IMR-90 (cell line): ENCODE data around the gene DKK3. TPM values are rescaled to one million over a fixed set of nuclear protein-coding genes. Genes with fewer than 3 reads are reported as not detected.

Source experiments
- ATAC-seq: fragments of 200-7000 bp; cut with Tn5 transposase; 2 replicates; pipeline ENCODE4 v1.9.1; 2020; ENCODE audit warnings: low read depth, mild to moderate bottlenecking, moderate library complexity
- BruUV-seq: library from RNA; stranded (reverse); fragments of 400-500 nt; replicated peaks from 2 replicates; lab custom pipeline; 2021; lab: Mats Ljungman, UMichigan
- CTCF ChIA-PET: fragments of 300-600 bp; formaldehyde crosslinking; extraction: SDS; loops from one replicate; lab custom pipeline; 2021; ENCODE audit warnings: antibody characterized with exemption; lab: Yijun Ruan, JAX
- POLR2A ChIA-PET: fragments of 300-600 bp; sonication (Branson Sonifier 250); formaldehyde crosslinking; loops from one replicate; lab custom pipeline; 2022; ENCODE audit warnings: antibody characterized with exemption; ENCODE audit not compliant: unreplicated experiment; lab: Charles Lee
- DNase-seq: peaks from one replicate; pipeline ENCODE4 v3.0.0; 2013
- H2AFZ ChIP-seq: replicated peaks from 2 replicates; pipeline ENCODE3; 2013; ENCODE audit warnings: low read length, mild to moderate bottlenecking; ENCODE audit not compliant: poor library complexity
- H2AK5ac ChIP-seq: 2 replicates; pipeline ENCODE4 v1.6.1; 2013; ENCODE audit warnings: low read depth, low read length, inconsistent platforms
- H2AK9ac ChIP-seq: replicated peaks from 2 replicates; pipeline ENCODE3; 2013; ENCODE audit warnings: mild to moderate bottlenecking, low read depth, low read length, moderate library complexity; ENCODE audit not compliant: poor library complexity
- H2BK120ac ChIP-seq: 2 replicates; pipeline ENCODE4 v1.6.1; 2013; ENCODE audit warnings: low read depth, low read length, inconsistent platforms
- H2BK15ac ChIP-seq: 3 replicates; pipeline ENCODE4 v1.6.1; 2013; ENCODE audit warnings: low read depth, low read length, inconsistent platforms
- H2BK20ac ChIP-seq: 2 replicates; pipeline ENCODE4 v1.6.1; 2013; ENCODE audit warnings: low read depth, mild to moderate bottlenecking, inconsistent platforms, low read length, moderate library complexity
- H2BK5ac ChIP-seq: 2 replicates; pipeline ENCODE4 v1.6.1; 2013; ENCODE audit warnings: mild to moderate bottlenecking, low read depth, low read length, inconsistent platforms; ENCODE audit not compliant: poor library complexity, severe bottlenecking
- H3K14ac ChIP-seq: replicated peaks from 2 replicates; pipeline ENCODE4 v1.6.1; 2013; ENCODE audit warnings: low read depth, low read length, inconsistent platforms
- H3K18ac ChIP-seq: 2 replicates; pipeline ENCODE4 v1.6.1; 2013; ENCODE audit warnings: low read depth, low read length, control low read depth
- H3K23ac ChIP-seq: 2 replicates; pipeline ENCODE4 v1.6.1; 2013; ENCODE audit warnings: low read depth, low read length, inconsistent platforms
- H3K27ac ChIP-seq: 2 replicates; pipeline ENCODE4 v1.5.1; 2013; ENCODE audit warnings: mild to moderate bottlenecking, control low read depth, low read length; ENCODE audit not compliant: insufficient read depth
- H3K27me3 ChIP-seq: 2 replicates; pipeline ENCODE4 v1.6.1; 2013; ENCODE audit warnings: low read length; ENCODE audit not compliant: control insufficient read depth, insufficient read depth
- H3K36me3 ChIP-seq: 2 replicates; pipeline ENCODE4 v1.6.1; 2013; ENCODE audit warnings: low read length, mixed read lengths; ENCODE audit not compliant: control insufficient read depth, insufficient read depth
- H3K4ac ChIP-seq: 2 replicates; pipeline ENCODE4 v1.6.1; 2013; ENCODE audit warnings: low read depth, low read length, inconsistent platforms
- H3K4me1 ChIP-seq: 2 replicates; pipeline ENCODE4 v1.6.1; 2013; ENCODE audit warnings: low read length, mixed read lengths; ENCODE audit not compliant: control insufficient read depth, insufficient read depth
- H3K4me2 ChIP-seq: 2 replicates; pipeline ENCODE4 v1.6.1; 2013; ENCODE audit warnings: low read depth, mild to moderate bottlenecking, control low read depth, low read length, moderate library complexity
- H3K4me3 ChIP-seq: 2 replicates; pipeline ENCODE4 v1.5.1; 2013; ENCODE audit warnings: low read depth, mild to moderate bottlenecking, control low read depth, low read length, moderate library complexity; ENCODE audit not compliant: insufficient read depth
- H3K56ac ChIP-seq: 2 replicates; pipeline ENCODE4 v1.6.1; 2013; ENCODE audit warnings: low read length, inconsistent platforms; ENCODE audit not compliant: insufficient read depth; ENCODE audit errors: extremely low read depth
- H3K79me1 ChIP-seq, 2 experiments: 2 replicates each; pipeline ENCODE4 v1.6.1; 2013; ENCODE audit warnings: low read length in 2 of 2, inconsistent platforms in 1 of 2, low read depth in 1 of 2
- H3K9ac ChIP-seq: 2 replicates; pipeline ENCODE4 v1.6.1; 2013; ENCODE audit warnings: low read depth, low read length, control low read depth
- H3K9me1 ChIP-seq: 2 replicates; pipeline ENCODE4 v1.6.1; 2013; ENCODE audit warnings: low read length, inconsistent platforms; ENCODE audit not compliant: insufficient read depth
- H3K9me3 ChIP-seq: 2 replicates; pipeline ENCODE4 v1.6.1; 2013; ENCODE audit warnings: low read length; ENCODE audit not compliant: control insufficient read depth, insufficient read depth
- H4K20me1 ChIP-seq: 2 replicates; pipeline ENCODE4 v1.6.1; 2013; ENCODE audit warnings: low read length, inconsistent platforms; ENCODE audit not compliant: insufficient read depth
- H4K5ac ChIP-seq: 2 replicates; pipeline ENCODE4 v1.6.1; 2013; ENCODE audit warnings: mild to moderate bottlenecking, low read depth, low read length, control low read depth
- H4K8ac ChIP-seq, 2 experiments: 2 replicates each; pipeline ENCODE4 v1.6.1; 2013; ENCODE audit warnings: low read depth in 2 of 2, low read length in 2 of 2, control low read depth in 1 of 2, inconsistent platforms in 1 of 2
- H4K91ac ChIP-seq: 2 replicates; pipeline ENCODE4 v1.6.1; 2013; ENCODE audit warnings: low read depth, low read length, inconsistent platforms; ENCODE audit not compliant: insufficient read depth
- BHLHE40 ChIP-seq: fragments of 150-350 bp; IDR thresholded peaks from 2 replicates; pipeline ENCODE4 v1.6.1; 2016; ENCODE audit warnings: mild to moderate bottlenecking, low read depth, low read length
- CEBPB ChIP-seq: IDR thresholded peaks from 2 replicates; pipeline ENCODE4 v1.6.1; 2012; ENCODE audit warnings: low read depth, low read length, improper control_type of control experiment
- CHD1 ChIP-seq: IDR thresholded peaks from 2 replicates; pipeline ENCODE4 v1.6.1; 2012; ENCODE audit warnings: low read depth, low read length, improper control_type of control experiment
- MAFK ChIP-seq: IDR thresholded peaks from 2 replicates; pipeline ENCODE4 v1.6.1; 2012; ENCODE audit warnings: low read depth, low read length, improper control_type of control experiment
- MAZ ChIP-seq: IDR thresholded peaks from 2 replicates; pipeline ENCODE4 v1.6.1; 2012; ENCODE audit warnings: low read depth, mild to moderate bottlenecking, low read length, improper control_type of control experiment, moderate library complexity, borderline replicate concordance
- MXI1 ChIP-seq: IDR thresholded peaks from 2 replicates; pipeline ENCODE4 v1.6.1; 2012; ENCODE audit warnings: low read depth, mild to moderate bottlenecking, low read length, moderate library complexity, borderline replicate concordance
- NFE2L2 ChIP-seq: fragments of 150-350 bp; IDR thresholded peaks from 2 replicates; pipeline ENCODE4 v1.6.1; 2016; ENCODE audit warnings: low read depth, mild to moderate bottlenecking, low read length
- POLR2A ChIP-seq: IDR thresholded peaks from 2 replicates; pipeline ENCODE4 v1.6.1; 2012; ENCODE audit warnings: mild to moderate bottlenecking, low read depth, low read length
- RAD21 ChIP-seq: IDR thresholded peaks from 2 replicates; pipeline ENCODE4 v1.6.1; 2012; ENCODE audit warnings: low read length, improper control_type of control experiment
- RCOR1 ChIP-seq: IDR thresholded peaks from 2 replicates; pipeline ENCODE4 v1.6.1; 2012; ENCODE audit warnings: mild to moderate bottlenecking, low read length, improper control_type of control experiment; ENCODE audit not compliant: insufficient replicate concordance
- RFX5 ChIP-seq: IDR thresholded peaks from 2 replicates; pipeline ENCODE4 v1.8.0; 2012; ENCODE audit warnings: low read depth, mild to moderate bottlenecking, low read length, moderate library complexity
- SMC3 ChIP-seq: fragments of 150-350 bp; IDR thresholded peaks from 2 replicates; pipeline ENCODE4 v1.6.1; 2016; ENCODE audit warnings: low read depth, mild to moderate bottlenecking, antibody characterized with exemption, low read length, moderate library complexity
- WGBS, 2 experiments: methylation state at CpG; one replicate each; pipeline versions ENCODE4 v1.1.5 to v1.1.7; 2013; ENCODE audit warnings: missing lambda C conversion rate in 2 of 2; ENCODE audit not compliant: insufficient read length in 1 of 2; ENCODE audit errors: extremely low coverage in 2 of 2; 5-methylcytosine and 5-hydroxymethylcytosine counted together
- dilution Hi-C: fragments of 300-500 bp; cut with HindIII; formaldehyde crosslinking; loops from one replicate; pipeline ENCODE4 v1.14.3; 2018; ENCODE audit warnings: low sequenced_read_pairs; ENCODE audit not compliant: unreplicated experiment
- in situ Hi-C: fragments of 300-500 bp; cut with MboI; formaldehyde crosslinking; loops from 3 replicates; pipeline ENCODE4 v1.14.3; 2019; ENCODE audit warnings: low sequenced_read_pairs, inconsistent platforms, mixed read lengths
- intact Hi-C: fragments of 100-400 bp; cut with micrococcal nuclease; formaldehyde crosslinking; loops from 2 replicates; pipeline ENCODE4 v1.10.0; 2022
- polyA plus RNA-seq, 3 experiments: library from polyadenylated mRNA; depleted of rRNA; stranded (reverse); fragments of >200 nt; gene quantifications; 2 replicates each; pipeline ENCODE4 v1.2.3, GENCODE V29; 2012; ENCODE audit warnings: low replicate concordance in 1 of 3
- total RNA-seq: library from RNA; depleted of rRNA; stranded (reverse); fragments of >200 nt; gene quantifications from 2 replicates; pipeline ENCODE4 v1.2.3, GENCODE V29; 2012
- TF ChIP-seq, protein P1 (sequence below): fragments of 150-350 bp; IDR thresholded peaks from 2 replicates; pipeline ENCODE4 v1.6.1; 2016; ENCODE audit warnings: low read depth, mild to moderate bottlenecking, low read length, moderate library complexity, borderline replicate concordance
- TF ChIP-seq, protein P2 (sequence below): fragments of 150-350 bp; IDR thresholded peaks from 2 replicates; pipeline ENCODE4 v1.6.1; 2017; ENCODE audit warnings: mild to moderate bottlenecking, antibody characterized with exemption, low read length, low read depth

Gene DKK3
- total and polyA plus RNA-seq, 2 of the 4 experiments (the other 2 are of a cell fraction), result 453 to 964 TPM

DNA sequence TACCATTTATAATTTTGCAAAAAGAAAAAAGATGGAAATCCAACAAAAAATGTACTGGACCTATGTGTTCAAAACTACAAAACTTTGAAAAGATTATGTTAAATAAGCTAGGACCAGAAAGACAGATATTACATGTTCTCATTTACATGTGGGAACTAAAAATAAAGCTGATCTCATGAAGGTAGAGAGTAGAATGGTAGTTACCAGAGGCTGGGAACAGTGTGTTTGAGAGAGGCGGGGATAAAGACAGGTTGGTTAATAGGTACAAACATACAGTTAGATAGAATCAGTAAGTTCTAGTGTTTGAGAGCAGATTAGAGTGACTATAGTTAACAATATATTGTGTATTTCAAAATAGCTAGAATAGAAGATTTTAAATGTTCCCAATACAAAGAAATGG lies 95.0 kb downstream of the DKK3 start:
- no peak overlapping the region for H3K4me3 ChIP-seq

More for the DNA sequence above, 95.0 kb downstream of the DKK3 start:
- CTCF ChIA-PET, result no interaction called here
- Histone ChIP-seq H2AFZ (no peak overlapping the region), H3K14ac (no peak overlapping the region), H3K4me1 (peaks cover 10% of the 10 kb centered on the region), H3K18ac (no peak overlapping the region), H4K8ac (no peak overlapping the region), H3K23ac (no peak overlapping the region), H4K20me1 (no peaks in the 10 kb centered on the region), H4K5ac (no peak overlapping the region), H2BK5ac (no peak overlapping the region), H2AK9ac (no peak overlapping the region), H3K4ac (no peak overlapping the region), H3K36me3 (peaks cover 6% of the 10 kb centered on the region), H3K27me3 (no peaks in the 10 kb centered on the region), H3K9ac (no peak overlapping the region), H4K91ac (no peak overlapping the region), H3K9me3 (no peaks in the 10 kb centered on the region), H2BK120ac (no peak overlapping the region), H3K79me1 (peaks cover 8 to 20% of the 10 kb centered on the region in 2 experiments; a peak in 3 of 4 replicates), H3K56ac (no peak overlapping the region), H3K4me2 (no peak overlapping the region), H3K9me1 (peaks cover 11% of the 10 kb centered on the region), H2BK15ac (no peak overlapping the region), H3K27ac (no peak overlapping the region), H2BK20ac (no peak overlapping the region), H2AK5ac (no peak overlapping the region)
- ATAC-seq (no peak), DNase-seq (no peak)
- intact Hi-C loops (no loop called here), in situ Hi-C loops (no loop called here), dilution Hi-C loops (no loop called here)
- no CpG with 5 or more reads among the region's 1 CpG for WGBS, 2 experiments
- no peak for TF ChIP-seq CHD1
- TF ChIP-seq RCOR1, result no peak
- no peak for TF ChIP-seq RFX5
- TF ChIP-seq BHLHE40, result no peak
- no peak for TF ChIP-seq POLR2A
- TF ChIP-seq, protein P1, sequence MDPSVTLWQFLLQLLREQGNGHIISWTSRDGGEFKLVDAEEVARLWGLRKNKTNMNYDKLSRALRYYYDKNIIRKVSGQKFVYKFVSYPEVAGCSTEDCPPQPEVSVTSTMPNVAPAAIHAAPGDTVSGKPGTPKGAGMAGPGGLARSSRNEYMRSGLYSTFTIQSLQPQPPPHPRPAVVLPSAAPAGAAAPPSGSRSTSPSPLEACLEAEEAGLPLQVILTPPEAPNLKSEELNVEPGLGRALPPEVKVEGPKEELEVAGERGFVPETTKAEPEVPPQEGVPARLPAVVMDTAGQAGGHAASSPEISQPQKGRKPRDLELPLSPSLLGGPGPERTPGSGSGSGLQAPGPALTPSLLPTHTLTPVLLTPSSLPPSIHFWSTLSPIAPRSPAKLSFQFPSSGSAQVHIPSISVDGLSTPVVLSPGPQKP, result no peak
- no peak for TF ChIP-seq SMC3
- no peak for TF ChIP-seq MAFK
- TF ChIP-seq CEBPB, result no peak
- no peak for TF ChIP-seq NFE2L2
- TF ChIP-seq, protein P2, sequence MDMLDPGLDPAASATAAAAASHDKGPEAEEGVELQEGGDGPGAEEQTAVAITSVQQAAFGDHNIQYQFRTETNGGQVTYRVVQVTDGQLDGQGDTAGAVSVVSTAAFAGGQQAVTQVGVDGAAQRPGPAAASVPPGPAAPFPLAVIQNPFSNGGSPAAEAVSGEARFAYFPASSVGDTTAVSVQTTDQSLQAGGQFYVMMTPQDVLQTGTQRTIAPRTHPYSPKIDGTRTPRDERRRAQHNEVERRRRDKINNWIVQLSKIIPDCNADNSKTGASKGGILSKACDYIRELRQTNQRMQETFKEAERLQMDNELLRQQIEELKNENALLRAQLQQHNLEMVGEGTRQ, result no peak
- no peak for TF ChIP-seq MAZ
- TF ChIP-seq RAD21, result no peak
- no peak for TF ChIP-seq MXI1
- POLR2A ChIA-PET, result no interaction called here
- BruUV-seq, result no TSS peak
